Stimulated activated CD8-positive, alpha-beta memory T cell treated with anti-CD3 and anti-CD28 coated beads, Interleukin-4, amount 100 ng/mL, for 48 hours (primary cell): ENCODE data around the gene MMAB.

ENCODE experiments used
- DNase-seq: peaks from one replicate; pipeline ENCODE4 v3.0.0-alpha.2; 2020

The MMAB gene

GRCh38 chr12:109581856-109582255 is 8.6 kb upstream of the MMAB start:
- no peak for DNase-seq

- DNase-seq = no peak
Measured at GRCh38 chr12:109581334-109581691, 8.0 kb upstream of the MMAB start.

- DNase-seq = no peak
Measured at GRCh38 chr12:109580684-109581333, 7.5 kb upstream of the MMAB start.

- no peak for DNase-seq
Measured at GRCh38 chr12:109580272-109580671, 7.0 kb upstream of the MMAB start.

GRCh38 chr12:109579639-109580038 is 6.3 kb upstream of the MMAB start:
- no peak for DNase-seq

GRCh38 chr12:109578330-109578927 is 5.1 kb upstream of the MMAB start:
- DNase-seq = no peak

DNA sequence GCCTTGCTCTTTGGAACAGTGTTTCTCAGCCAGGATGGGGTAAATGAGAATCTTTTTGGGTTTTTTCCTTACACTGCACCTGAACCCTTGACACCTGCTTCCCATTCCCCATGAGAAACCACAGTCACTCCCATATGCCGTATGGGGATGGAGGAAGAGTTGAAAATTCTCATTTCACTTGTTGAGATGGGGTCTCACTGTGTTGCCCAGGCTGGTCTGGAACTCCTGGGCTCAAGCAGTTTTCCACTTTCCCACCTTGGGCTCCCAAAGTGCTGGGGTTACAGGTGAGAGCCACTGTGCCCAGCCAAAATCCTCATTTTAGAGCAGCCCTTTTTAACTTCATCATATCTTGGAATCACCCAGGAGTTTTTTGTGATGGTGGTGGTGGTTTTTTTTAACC is 4.0 kb upstream of the MMAB start:
- DNase-seq = no peak

DNA sequence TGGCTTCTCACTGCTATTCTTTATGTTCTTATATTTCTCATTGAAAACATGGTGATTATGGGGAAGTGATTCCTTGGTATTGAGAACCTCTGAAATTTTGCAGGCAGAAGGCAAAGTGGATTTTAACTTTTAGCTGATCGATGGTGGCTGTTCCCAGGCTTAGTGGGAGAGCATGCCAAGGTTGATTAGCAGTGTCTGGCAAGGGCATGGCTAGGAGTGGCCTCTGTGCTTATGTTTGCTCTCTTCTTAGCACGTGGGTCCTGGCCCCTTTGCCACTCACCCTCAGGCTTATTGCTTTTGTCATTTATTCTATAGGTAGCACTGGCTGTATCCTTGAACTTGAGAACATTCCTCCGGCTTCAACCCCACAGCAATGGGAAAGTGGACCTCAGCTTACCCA is 2.4 kb upstream of the MMAB start:
- no peak for DNase-seq

DNA sequence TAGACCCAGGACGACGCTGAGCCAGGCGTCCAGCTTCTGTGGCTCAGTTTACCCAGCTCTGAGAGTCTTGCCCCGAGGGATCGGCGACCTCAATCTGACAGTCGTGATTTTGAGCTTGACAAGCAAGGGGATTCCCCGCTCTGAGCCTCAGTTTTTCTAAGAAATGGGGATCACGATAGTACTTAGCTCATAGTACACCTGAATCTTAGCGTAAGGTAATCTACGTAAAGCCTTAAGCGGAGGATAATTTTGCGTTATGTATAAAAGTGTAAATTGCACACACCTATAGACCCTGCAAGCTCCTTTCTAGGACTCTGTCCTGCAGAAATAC is 575 bp upstream of the MMAB start:
- no peak for DNase-seq

DNA sequence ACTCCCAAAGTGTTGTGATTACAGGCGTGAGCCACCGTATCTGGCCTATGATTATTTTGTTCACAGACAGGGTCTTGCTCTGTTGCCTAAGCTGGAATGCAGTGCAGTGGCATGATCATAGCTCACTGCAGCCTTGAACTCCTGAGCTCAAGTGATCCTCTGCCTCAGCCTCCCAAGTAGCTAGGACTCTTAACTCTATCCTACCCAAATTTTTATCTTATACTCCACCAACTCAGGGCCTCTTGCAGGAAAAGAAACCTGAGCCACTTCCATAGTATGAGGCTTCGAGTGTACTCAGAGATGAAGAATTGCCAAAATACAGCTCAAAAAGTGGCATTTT is 828 bp downstream of the MMAB start:
- no peak for DNase-seq

DNA sequence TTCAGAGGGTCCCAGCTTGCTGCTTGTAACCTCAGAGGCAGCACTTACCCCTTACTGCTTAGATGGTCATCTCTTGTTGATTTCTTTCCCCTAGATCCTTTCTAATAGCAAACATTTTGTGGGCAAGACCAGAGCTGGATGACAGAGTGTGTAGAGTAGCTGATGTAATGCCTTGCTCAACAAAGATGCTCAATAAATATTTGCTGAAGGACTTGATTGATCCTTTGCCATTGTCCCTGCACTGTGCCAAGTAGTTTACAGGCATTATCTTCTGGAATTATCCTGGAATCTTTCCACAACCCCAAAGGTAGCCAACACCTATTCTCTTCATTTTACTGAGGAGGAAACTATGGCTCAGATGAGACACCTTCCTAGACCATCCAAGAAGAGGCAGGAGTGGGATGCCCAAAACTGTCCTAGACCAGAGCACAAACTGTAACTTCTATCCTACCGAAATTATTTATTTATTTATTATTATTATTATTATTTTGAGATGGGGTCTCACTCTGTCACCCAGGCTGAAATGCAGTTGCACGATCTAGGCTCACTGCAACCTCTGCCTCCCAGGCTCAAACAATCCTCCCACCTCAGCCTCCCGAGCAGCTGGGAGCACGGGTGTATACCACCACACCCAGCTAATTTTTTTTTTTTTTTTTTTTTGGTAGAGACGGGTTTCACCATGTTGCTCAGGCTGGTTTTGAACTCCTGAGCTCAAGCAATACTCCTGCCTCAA is 1.4 kb downstream of the MMAB start:
- DNase-seq = no peak

- no peak for DNase-seq
Measured at GRCh38 chr12:109568486-109568885, 4.8 kb downstream of the MMAB start.

DNA sequence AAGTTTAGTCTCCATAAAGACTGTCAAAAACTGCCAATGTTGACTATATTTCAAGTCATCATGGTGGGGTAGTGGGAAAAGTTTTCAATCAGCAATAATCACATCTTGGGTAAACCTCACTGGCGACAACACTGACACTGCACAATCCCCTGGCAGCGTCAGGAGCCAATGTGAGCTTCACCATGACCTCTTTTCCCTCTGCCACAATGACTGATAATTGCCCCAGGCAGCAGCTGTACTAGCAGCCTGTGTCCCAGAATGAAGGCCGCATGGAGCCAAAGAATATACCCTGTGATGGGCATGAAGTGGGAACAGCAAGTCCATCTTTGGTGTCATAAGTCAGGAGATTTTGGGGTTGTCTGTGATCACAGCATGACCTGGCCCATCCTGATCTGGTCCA is 5.3 kb downstream of the MMAB start:
- DNase-seq = no peak

- no peak for DNase-seq
Measured at GRCh38 chr12:109567296-109567695, 6.0 kb downstream of the MMAB start.

DNA sequence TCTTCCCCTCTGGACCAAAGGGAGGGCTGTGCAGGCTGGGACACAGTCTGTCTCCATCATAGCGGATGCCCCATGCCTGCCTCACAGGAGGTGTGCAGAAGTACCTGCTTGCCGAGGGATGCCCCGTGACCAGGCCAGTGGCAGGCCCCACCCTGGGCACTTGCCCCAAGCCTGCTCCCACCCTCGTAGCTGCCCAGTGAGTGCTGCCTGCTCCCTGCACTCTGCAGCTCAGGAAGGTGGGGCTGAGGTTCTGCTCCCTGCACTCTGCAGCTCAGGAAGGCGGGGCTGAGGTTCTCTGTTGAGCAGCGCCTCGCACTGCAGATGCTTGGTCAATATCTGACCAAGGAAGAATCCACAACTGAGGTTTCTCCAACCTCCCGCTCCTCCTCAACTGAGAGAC is 6.9 kb downstream of the MMAB start:
- DNase-seq = no peak

DNA sequence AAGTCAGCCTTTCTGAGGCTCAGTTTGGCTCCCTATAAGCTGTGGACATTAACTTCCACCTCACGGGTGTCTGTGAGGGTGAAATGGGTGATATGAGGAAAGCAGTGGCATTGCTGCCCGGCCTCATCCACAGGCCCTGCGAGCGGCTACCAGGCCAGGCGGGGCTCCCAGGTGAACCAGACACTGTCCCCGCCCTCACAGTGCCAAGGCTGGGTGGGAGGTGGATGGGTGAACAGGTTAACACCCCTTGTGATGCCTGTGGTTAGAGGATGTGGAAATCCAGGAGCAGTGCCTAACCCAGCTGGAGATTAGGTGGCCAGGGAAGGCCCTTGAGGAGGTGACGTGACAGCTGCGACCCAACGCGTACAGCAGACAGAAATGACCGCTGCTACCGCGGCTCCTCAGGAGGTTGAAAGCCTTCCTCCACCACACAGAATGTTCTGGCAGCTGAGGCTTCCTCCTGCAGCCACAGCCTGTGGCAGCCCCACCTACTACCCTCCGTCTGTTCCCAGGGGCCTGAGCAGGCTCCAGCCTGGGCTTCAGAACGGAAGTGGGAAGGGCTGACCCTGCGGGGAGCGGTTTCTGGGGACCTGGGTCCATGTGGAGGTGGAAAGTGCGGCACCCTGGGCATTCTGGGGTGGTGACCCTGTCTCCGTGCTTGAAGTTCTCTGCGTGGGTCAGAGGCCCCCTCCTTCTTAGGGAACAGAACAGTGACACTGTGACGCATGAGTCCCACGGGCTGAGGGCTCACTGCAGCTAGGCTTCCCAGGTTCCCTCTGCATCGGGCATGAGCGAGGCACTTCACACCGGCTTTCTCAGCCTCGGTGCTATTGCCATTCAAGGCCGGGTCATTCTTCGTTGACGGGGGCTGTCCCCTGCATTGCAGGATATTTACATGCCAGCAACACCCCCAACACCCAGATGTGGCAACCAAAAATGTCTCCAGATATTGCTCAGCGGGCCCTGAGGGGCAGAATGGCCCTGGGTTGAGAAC is 9.7 kb downstream of the MMAB start:
- DNase-seq = no peak

DNA sequence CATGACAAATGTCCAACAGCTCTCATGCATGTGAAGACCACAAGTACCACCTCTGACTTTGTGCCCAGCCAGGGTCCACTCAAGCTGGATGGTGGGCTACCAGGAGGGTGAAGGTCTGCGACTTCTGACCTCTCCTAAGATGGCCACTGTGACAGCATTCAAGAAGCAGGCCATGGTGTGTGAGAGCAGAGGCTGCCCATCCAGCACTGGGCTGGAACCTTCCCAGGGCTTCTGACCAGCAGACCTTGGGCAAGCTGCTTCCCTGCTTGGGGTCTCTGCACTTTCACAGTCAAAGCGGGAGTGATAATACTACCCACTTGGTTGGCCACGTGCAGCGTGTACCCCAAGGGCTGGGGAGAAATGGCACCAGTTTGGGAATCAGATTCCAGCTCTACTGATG is 10.4 kb downstream of the MMAB start:
- DNase-seq = no peak

- DNase-seq = no peak
Measured at GRCh38 chr12:109561711-109562030, 11.6 kb downstream of the MMAB start.

- no peak for DNase-seq
Measured at GRCh38 chr12:109560867-109561710, 12.2 kb downstream of the MMAB start.

- DNase-seq = no peak
Measured at GRCh38 chr12:109559601-109560000, 13.7 kb downstream of the MMAB start.

DNA sequence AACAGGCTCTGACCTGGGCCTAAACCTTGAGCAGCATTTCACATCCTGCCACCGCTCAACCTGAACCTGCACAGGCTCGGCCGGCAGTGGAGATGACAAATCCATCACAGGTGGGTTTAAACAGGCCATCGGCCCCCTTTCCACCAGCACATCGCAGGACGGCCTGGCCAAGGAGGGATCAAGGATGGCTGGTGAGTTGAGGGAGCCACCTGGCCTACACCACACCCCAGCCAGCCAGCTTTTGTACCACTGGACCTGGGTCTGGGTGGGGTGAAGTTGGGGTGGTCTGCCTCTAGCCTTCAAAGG is 14.2 kb downstream of the MMAB start:
- DNase-seq = no peak

DNA sequence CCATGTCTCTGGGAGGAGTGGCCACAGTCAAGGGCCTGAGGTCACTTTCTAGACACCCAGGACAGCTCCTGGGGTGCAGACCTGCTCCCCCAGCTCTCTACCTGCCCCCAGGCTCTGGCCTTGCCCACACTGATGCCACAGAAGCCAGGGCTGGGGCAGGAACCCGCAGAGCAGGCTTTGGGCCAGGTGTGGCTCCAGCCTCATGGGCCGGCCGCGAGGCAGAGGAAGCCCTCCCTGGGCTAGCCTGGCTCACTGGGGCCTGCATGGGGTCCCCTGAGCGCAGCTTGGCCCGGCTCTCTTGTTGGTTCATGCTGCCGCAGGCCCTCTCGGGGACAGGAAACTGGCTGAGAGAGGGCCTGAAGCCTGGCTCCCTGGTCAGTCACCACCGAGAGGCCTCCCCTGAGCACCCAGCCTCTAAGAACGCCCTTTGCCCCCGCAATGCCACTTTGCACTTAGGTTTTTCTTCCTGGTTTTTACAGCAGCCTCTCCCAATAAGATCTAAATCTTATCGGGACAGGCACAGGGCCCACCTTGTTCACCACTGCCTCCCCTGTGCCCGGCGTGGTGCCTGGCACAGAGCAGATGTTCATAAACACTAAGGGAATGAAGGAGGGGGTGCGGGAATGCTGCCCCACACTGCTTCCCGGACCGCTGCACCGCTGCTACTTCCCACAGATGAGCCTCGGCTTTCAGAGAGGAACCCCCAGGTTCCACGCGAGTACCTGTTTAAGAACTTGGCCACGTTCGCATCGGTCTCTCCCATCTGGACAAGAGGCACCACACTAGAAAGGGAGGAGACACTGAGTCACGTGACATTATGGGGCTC is 14.7 kb downstream of the MMAB start:
- DNase-seq = no peak
